Measurements from ENCODE around the gene RFX5. TPM values are rescaled to one million over a fixed set of nuclear protein-coding genes. Genes with fewer than 3 reads are reported as not detected.
A peak's percentile ranks its signal among the peaks of the same experiment; 100 is the strongest.

Gene RFX5
- total RNA-seq, 1 donor from 2014 or later = 97.5 TPM

DNA sequence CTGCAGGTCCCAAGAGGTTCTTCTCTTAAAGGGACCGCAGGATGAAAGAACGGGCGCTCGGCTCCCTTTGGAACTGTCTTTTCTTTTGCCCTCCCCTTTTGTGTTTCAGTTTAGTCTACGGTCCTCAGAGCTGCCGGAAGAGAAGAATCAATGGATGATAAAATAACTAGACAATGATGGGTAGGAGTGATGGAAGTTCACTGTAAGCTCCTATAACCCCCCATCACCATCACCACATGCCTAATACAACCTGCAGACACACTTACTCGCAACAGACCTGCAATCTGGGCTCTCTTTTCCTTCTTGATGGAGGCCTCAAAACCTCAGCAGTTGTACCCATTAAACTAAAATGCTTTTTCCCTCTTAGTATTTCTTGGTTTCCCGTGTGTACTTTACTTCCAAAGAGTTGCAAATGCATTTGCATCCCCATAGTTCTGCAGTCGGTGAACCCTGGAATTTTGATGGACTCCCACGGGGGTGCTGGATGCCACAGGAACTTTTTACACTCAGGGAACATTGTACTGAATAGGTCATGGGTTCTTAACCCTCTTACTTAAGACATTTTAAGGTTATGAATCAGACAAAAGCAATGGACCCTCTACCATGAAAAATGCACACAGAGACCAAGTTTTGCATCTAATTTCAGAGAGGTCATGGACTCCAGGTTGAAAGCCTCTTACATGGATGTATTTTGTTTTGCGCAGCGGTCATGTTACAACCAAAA, 633 bp upstream of the RFX5 start:
- Mint-ChIP-seq H3K27ac (peak overlapping the region; percentile 100), H3K27me3 (no peaks in the 10 kb centered on the region), H3K4me3 (ENCODE audit: low read depth) (peak overlapping the region; percentile 92), H3K4me1 (ENCODE audit: low read depth) (peaks cover 19% of the 10 kb centered on the region), H3K9me3 (ENCODE audit: low read depth) (no peaks in the 10 kb centered on the region), H3K36me3 (ENCODE audit: insufficient read depth) (peaks cover 13% of the 10 kb centered on the region)
- TF ChIP-seq, protein P1, sequence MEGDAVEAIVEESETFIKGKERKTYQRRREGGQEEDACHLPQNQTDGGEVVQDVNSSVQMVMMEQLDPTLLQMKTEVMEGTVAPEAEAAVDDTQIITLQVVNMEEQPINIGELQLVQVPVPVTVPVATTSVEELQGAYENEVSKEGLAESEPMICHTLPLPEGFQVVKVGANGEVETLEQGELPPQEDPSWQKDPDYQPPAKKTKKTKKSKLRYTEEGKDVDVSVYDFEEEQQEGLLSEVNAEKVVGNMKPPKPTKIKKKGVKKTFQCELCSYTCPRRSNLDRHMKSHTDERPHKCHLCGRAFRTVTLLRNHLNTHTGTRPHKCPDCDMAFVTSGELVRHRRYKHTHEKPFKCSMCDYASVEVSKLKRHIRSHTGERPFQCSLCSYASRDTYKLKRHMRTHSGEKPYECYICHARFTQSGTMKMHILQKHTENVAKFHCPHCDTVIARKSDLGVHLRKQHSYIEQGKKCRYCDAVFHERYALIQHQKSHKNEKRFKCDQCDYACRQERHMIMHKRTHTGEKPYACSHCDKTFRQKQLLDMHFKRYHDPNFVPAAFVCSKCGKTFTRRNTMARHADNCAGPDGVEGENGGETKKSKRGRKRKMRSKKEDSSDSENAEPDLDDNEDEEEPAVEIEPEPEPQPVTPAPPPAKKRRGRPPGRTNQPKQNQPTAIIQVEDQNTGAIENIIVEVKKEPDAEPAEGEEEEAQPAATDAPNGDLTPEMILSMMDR (IDR thresholded peaks at IDR 0.05; ENCODE audit: unreplicated experiment) = no peak
- no peak for DNase-seq (ENCODE audit: low spot score, unreplicated experiment)

DNA sequence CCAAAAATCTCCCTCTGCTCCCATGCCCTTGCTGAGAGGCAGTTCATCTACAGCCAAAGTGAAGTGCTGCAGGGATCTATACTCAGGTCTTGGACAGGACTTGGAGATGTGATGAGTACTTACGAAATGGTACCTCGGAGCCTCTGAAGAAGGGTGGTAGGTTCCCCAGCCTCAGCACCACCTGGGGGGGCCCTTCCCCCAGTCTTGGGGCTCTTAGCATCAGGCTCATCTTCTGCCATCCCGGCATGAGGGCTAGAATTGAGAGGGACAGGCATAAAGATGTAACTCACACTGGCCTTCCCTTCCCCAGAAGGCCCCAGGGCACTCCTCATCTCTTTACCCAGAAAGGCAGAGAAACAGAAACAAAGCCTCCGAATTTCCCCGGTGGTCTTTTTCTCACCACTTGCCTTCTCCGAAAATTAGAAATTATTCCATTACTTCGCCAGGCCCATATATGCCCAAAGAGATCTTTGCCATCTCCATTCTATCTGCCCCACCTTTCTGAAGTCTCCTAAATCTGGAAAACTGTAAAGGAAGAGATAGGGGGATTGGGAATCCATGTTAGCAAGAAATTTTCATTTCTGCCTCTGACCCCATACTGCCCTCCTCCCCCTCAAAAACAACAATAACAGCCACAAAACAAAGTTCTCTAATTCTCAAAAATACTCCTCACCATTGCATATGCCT, 827 bp downstream of the RFX5 start:
- H3K4me1 Mint-ChIP-seq (ENCODE audit: low read depth) = peaks cover 19% of the 10 kb centered on the region
- H3K27ac Mint-ChIP-seq = peak overlapping the region; percentile 100
- TF ChIP-seq, protein P1 (IDR thresholded peaks at IDR 0.05; ENCODE audit: unreplicated experiment) = no peak
- DNase-seq (ENCODE audit: low spot score, unreplicated experiment) = no peak
- no peaks in the 10 kb centered on the region for H3K27me3 Mint-ChIP-seq
- H3K4me3 Mint-ChIP-seq (ENCODE audit: low read depth) = peak overlapping the region; percentile 92
- H3K9me3 Mint-ChIP-seq (ENCODE audit: low read depth) = no peaks in the 10 kb centered on the region
- peaks cover 13% of the 10 kb centered on the region for H3K36me3 Mint-ChIP-seq (ENCODE audit: insufficient read depth)

DNA sequence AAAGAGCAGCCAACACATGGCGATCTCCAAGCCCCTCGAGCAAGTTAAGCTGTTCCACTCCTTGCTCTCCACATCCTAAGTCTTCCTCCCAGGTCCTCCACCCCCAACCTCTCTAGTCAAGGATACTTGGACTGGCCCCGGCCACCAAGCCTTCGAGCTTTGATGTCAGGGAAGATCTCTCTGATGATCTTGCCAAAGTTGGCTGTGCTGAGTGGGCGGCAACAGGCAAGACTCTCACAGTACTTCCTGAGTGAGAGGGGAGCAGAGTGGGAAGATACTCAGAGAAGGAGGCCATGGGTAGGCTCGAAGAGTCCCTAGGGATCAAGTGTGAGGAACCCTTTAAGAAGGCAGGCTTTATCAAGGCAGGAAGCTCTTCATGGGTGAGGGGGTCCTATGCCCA, 2.8 kb downstream of the RFX5 start:
- Mint-ChIP-seq H3K36me3 (ENCODE audit: insufficient read depth) (peaks cover 15% of the 10 kb centered on the region), H3K4me1 (ENCODE audit: low read depth) (peaks cover 21% of the 10 kb centered on the region), H3K27ac (peak overlapping the region; percentile 77), H3K4me3 (ENCODE audit: low read depth) (no peak overlapping the region), H3K27me3 (no peaks in the 10 kb centered on the region), H3K9me3 (ENCODE audit: low read depth) (no peaks in the 10 kb centered on the region)
- TF ChIP-seq, protein P1 (IDR thresholded peaks at IDR 0.05; ENCODE audit: unreplicated experiment) = no peak
- no peak for DNase-seq (ENCODE audit: low spot score, unreplicated experiment)

DNA sequence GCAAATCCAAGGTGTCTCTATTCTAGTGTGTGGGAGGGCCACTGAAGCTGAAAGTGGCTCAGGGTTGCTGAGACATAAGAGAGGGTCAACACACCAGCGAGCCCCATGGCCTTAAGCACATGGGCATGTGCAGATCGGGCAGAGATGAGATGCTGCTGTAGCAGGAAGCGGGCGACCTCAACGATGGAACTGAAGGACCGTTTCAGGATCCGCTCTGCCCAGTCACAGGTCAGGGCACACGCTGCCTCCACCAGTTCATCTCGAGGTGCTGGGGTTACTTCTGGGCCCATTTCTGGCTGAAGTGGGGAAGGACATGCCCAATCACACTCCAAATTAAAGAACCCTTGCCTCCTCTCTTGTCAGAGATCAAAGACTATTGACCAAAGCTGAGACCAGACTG, 3.5 kb downstream of the RFX5 start:
- Mint-ChIP-seq H3K4me3 (ENCODE audit: low read depth) (no peak overlapping the region), H3K9me3 (ENCODE audit: low read depth) (no peaks in the 10 kb centered on the region), H3K27ac (no peak overlapping the region), H3K4me1 (ENCODE audit: low read depth) (peaks cover 21% of the 10 kb centered on the region), H3K27me3 (no peaks in the 10 kb centered on the region), H3K36me3 (ENCODE audit: insufficient read depth) (peaks cover 15% of the 10 kb centered on the region)
- no peak for DNase-seq (ENCODE audit: low spot score, unreplicated experiment)
- TF ChIP-seq, protein P1 (IDR thresholded peaks at IDR 0.05; ENCODE audit: unreplicated experiment) = no peak

DNA sequence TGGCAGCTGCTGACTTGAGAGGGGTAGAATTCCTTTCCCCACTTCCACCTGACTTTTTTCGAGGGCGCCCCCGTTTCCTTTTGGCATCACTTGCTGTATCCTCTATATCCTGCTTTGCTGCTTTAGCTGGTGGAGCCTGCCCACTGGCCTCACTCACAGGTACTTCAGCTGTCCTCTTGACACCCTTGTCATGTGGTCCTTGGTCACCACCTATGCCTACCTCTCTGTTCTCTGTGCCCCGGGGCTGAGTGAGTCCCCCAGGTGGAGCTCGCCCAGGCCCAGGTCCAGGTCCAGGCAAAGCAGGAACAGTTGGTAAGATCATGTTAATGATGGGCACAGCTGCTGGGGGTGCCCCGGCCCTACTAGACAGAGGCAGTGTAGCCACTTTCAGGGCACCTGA, 4.5 kb downstream of the RFX5 start:
- peak overlapping the region; percentile 34 for H3K27ac Mint-ChIP-seq
- peaks cover 19% of the 10 kb centered on the region for H3K4me1 Mint-ChIP-seq (ENCODE audit: low read depth)
- no peaks in the 10 kb centered on the region for H3K27me3 Mint-ChIP-seq
- no peak overlapping the region for H3K4me3 Mint-ChIP-seq (ENCODE audit: low read depth)
- H3K9me3 Mint-ChIP-seq (ENCODE audit: low read depth) = no peaks in the 10 kb centered on the region
- H3K36me3 Mint-ChIP-seq (ENCODE audit: insufficient read depth) = peaks cover 15% of the 10 kb centered on the region
- TF ChIP-seq, protein P1 (IDR thresholded peaks at IDR 0.05; ENCODE audit: unreplicated experiment) = no peak
- no peak for DNase-seq (ENCODE audit: low spot score, unreplicated experiment)
